Measurements from ENCODE around the gene YIF1A. TPM values are rescaled to one million over a fixed set of nuclear protein-coding genes. Genes with fewer than 3 reads are reported as not detected.
"Not testable (repeated sequence)": the region's sequence is repeated elsewhere in the genome, so short reads cannot be mapped to it uniquely, and the experiment has no call there.

Gene YIF1A
- total RNA-seq, 2 donors from 2014 or later = 42.9 to 50.8 TPM

DNA sequence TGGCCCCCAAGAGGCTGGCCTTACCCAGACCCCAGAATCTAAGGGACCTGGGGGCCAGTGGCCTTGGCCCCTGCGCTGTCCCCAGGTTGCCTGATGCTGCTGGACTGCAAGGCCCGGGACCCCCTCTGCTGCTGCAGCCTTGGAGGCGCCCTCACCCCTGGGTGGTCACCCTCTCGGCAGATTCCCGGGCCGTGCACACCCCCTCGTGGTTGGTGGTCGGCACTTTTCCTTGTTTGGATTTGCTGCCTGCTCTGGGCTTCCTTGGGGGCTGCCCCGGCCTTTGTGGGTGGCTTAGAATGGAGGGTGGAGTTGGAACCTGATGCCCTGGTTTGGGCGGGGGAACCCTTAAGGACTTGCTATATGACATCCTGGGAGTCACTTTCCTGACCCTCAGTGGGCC lies 42.0 kb upstream of the YIF1A start:
- H3K4me1 Mint-ChIP-seq (ENCODE audit: low read depth) = peaks cover 36% of the 10 kb centered on the region
- H3K36me3 Mint-ChIP-seq (ENCODE audit: insufficient read depth in 2 of 2) = no peaks in the 10 kb centered on the region
- no peaks in the 10 kb centered on the region for H3K9me3 Mint-ChIP-seq
- DNase-seq (no peak), ATAC-seq (replicated peaks in 1 of 2) (no peak)
- no peak overlapping the region for H3K27ac Mint-ChIP-seq
- H3K27me3 Mint-ChIP-seq (ENCODE audit: low read depth) = no peaks in the 10 kb centered on the region
- H3K4me3 Mint-ChIP-seq = no peak overlapping the region

DNA sequence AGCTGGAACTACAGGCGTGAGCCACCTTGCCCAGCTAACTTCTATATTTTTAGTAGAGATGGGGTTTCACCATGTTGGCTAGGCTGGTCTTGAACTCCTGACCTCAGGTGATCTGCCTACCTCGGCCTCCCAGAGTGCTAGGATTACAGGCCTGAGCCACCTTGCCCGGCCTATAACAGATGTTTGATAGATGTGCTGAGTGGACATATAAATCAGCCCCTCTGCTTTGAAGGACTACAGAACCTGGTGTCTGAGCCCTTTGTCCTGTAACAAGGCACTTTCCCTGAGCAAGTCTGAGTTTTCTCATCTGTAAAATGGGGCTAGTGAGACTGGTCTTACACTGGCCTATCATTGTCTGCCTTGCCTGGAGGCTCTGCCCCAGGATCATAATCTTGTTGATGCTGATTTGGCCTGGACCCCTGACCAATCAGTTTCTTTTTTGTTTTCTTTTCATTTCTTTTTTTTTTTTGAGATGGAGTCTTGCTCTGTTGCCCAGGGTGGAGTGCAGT lies 40.3 kb upstream of the YIF1A start:
- no peaks in the 10 kb centered on the region for H3K9me3 Mint-ChIP-seq
- peaks cover 39% of the 10 kb centered on the region for H3K4me1 Mint-ChIP-seq (ENCODE audit: low read depth)
- no peak overlapping the region for H3K27ac Mint-ChIP-seq
- no peaks in the 10 kb centered on the region for H3K36me3 Mint-ChIP-seq (ENCODE audit: insufficient read depth in 2 of 2)
- no peak for DNase-seq
- no peak overlapping the region for H3K4me3 Mint-ChIP-seq
- no peak for ATAC-seq (replicated peaks in 1 of 2)
- H3K27me3 Mint-ChIP-seq (ENCODE audit: low read depth) = no peaks in the 10 kb centered on the region

DNA sequence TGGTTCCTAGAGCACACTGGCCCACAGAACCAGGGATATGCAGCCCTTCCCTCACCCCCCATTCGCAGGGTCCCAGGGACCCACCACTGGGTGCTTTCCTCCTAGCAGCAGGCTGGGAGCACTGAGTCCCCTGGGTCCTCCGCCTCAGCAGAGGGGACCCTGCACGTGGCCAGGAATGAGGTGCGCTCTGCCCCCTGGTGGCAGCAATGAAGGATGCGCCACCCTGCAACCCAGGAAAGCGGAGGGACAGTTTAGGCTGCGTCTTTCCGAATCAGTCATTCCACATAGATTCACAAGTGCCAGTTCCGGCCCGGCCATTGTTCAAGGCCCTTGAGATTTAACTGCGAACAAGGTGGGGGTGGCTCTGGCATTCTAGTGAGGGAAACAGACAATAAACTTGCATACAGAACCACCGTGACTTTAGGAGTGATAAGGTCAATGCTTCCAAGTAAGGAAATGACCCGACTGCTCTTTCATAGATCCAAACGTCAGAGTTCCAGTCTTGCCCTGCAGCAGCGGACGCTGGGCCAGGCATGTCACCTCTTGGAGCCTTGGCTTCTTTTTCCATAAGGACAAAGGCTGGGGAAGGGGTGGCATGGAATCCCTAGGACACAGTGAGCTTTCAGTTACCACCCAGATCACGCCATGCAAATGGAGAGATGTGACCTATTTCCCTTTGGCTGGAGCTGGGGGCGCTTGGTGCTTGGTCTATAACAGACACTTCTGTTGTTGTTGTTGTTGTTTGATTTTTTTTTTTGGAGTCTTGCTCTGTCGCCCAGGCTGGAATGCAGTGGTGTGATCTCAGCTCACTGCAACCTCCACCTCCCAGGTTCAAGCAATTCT lies 39.6 kb upstream of the YIF1A start:
- ATAC-seq (replicated peaks in 1 of 2) = peak; percentile 88 to 89
- Mint-ChIP-seq H3K9me3 (no peaks in the 10 kb centered on the region), H3K27ac (no peak overlapping the region), H3K4me3 (peak overlapping the region; percentile 56 to 60), H3K36me3 (ENCODE audit: insufficient read depth in 2 of 2) (no peaks in the 10 kb centered on the region), H3K4me1 (ENCODE audit: low read depth) (peaks cover 44% of the 10 kb centered on the region), H3K27me3 (ENCODE audit: low read depth) (no peaks in the 10 kb centered on the region)
- DNase-seq = peak; percentile 82 to 87

GRCh38 chr11:66328031-66328301 lies 39.0 kb upstream of the YIF1A start:
- peak; percentile 32 to 47 for ATAC-seq (replicated peaks in 1 of 2)
- no peaks in the 10 kb centered on the region for H3K27me3 Mint-ChIP-seq (ENCODE audit: low read depth)
- DNase-seq = no peak
- H3K36me3 Mint-ChIP-seq (ENCODE audit: insufficient read depth in 2 of 2) = no peaks in the 10 kb centered on the region
- no peak overlapping the region for H3K27ac Mint-ChIP-seq
- H3K9me3 Mint-ChIP-seq = no peaks in the 10 kb centered on the region
- peaks cover 44% of the 10 kb centered on the region for H3K4me1 Mint-ChIP-seq (ENCODE audit: low read depth)
- no peak overlapping the region for H3K4me3 Mint-ChIP-seq

DNA sequence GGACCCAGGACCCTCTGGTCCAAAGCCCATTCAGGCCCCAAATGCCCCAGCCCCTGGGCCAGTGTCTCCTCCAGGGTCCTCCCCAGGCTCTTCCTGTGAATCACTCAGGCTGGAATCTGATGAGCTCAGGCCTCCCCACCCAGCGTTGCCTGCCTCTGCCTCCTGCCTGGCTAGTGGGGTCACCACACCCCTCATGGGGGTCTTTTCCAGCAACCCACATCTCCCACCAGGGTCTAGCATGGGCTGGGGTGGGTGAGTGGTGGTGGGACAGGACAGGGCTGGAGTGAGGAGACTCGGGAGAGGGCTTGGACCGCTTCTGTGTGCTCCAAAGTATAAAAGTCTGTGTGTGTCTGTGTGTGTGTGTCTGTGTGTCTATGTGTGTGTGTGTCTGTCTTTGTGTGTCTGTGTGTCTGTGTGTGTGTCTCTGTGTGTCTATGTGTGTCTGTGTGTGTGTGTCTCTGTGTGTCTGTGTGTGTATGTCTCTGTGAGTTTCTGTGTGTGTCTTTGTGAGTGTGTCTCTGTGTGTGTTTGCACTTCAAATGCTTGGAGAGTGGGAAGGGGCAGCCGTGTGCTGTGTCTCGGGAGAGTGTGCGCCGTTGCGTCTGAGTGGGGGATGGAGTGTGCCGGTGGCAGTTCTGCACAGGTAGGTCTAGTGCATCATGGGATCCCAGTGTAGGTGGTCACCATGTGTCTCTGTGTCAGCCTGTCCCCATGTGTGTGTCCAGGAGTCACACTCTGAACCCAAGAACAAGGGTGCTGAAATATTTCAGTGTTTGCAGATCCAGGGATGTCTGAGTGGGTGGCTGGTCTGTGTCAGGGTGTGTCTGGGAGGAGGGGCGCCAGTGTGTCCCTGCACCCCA lies 38.5 kb upstream of the YIF1A start:
- peak overlapping the region in 1 of 2 donors; percentile 0 for H3K4me3 Mint-ChIP-seq
- peaks cover 44% of the 10 kb centered on the region for H3K4me1 Mint-ChIP-seq (ENCODE audit: low read depth)
- H3K27ac Mint-ChIP-seq = peak overlapping the region; percentile 3
- H3K36me3 Mint-ChIP-seq (ENCODE audit: insufficient read depth in 2 of 2) = no peaks in the 10 kb centered on the region
- DNase-seq (no peak), ATAC-seq (replicated peaks in 1 of 2) (no peak)
- H3K27me3 Mint-ChIP-seq (ENCODE audit: low read depth) = no peaks in the 10 kb centered on the region
- H3K9me3 Mint-ChIP-seq = no peaks in the 10 kb centered on the region

GRCh38 chr11:66326261-66327111 lies 37.5 kb upstream of the YIF1A start:
- Mint-ChIP-seq H3K27me3 (ENCODE audit: low read depth) (no peaks in the 10 kb centered on the region), H3K4me3 (peak overlapping the region in 1 of 2 donors; percentile 50), H3K27ac (no peak overlapping the region), H3K4me1 (ENCODE audit: low read depth) (peaks cover 44% of the 10 kb centered on the region), H3K36me3 (ENCODE audit: insufficient read depth in 2 of 2) (no peaks in the 10 kb centered on the region), H3K9me3 (no peaks in the 10 kb centered on the region)
- DNase-seq = peak in 1 of 2 donors; percentile 34
- ATAC-seq (replicated peaks in 1 of 2) = peak; percentile 16 to 22

- peaks cover 0 to 1% of the 10 kb centered on the region in 2 donors for H3K36me3 Mint-ChIP-seq (ENCODE audit: insufficient read depth in 2 of 2)
- H3K4me3 Mint-ChIP-seq = no peak overlapping the region
- H3K27ac Mint-ChIP-seq = no peak overlapping the region
- peaks cover 44% of the 10 kb centered on the region for H3K4me1 Mint-ChIP-seq (ENCODE audit: low read depth)
- no peaks in the 10 kb centered on the region for H3K27me3 Mint-ChIP-seq (ENCODE audit: low read depth)
- peaks cover 0 to 1% of the 10 kb centered on the region in 2 donors for H3K9me3 Mint-ChIP-seq
- ATAC-seq (replicated peaks in 1 of 2) (no peak), DNase-seq (no peak)
Measured at GRCh38 chr11:66325263-66325671, 36.3 kb upstream of the YIF1A start.

- Mint-ChIP-seq H3K4me3 (no peak overlapping the region), H3K27me3 (ENCODE audit: low read depth) (no peaks in the 10 kb centered on the region), H3K9me3 (peaks cover 0 to 2% of the 10 kb centered on the region in 2 donors), H3K27ac (no peak overlapping the region), H3K36me3 (ENCODE audit: insufficient read depth in 2 of 2) (peaks cover 0 to 2% of the 10 kb centered on the region in 2 donors), H3K4me1 (ENCODE audit: low read depth) (peaks cover 44% of the 10 kb centered on the region)
- DNase-seq (no peak), ATAC-seq (replicated peaks in 1 of 2) (no peak)
Measured at GRCh38 chr11:66324664-66325063, 35.7 kb upstream of the YIF1A start.

GRCh38 chr11:66323684-66324083 lies 34.7 kb upstream of the YIF1A start:
- Mint-ChIP-seq H3K27ac (no peak overlapping the region), H3K4me3 (no peak overlapping the region), H3K9me3 (peaks cover 0 to 2% of the 10 kb centered on the region in 2 donors), H3K4me1 (ENCODE audit: low read depth) (peaks cover 48% of the 10 kb centered on the region), H3K36me3 (ENCODE audit: insufficient read depth in 2 of 2) (peaks cover 0 to 2% of the 10 kb centered on the region in 2 donors), H3K27me3 (ENCODE audit: low read depth) (no peaks in the 10 kb centered on the region)
- DNase-seq = no peak
- ATAC-seq (replicated peaks in 1 of 2) = no peak

DNA sequence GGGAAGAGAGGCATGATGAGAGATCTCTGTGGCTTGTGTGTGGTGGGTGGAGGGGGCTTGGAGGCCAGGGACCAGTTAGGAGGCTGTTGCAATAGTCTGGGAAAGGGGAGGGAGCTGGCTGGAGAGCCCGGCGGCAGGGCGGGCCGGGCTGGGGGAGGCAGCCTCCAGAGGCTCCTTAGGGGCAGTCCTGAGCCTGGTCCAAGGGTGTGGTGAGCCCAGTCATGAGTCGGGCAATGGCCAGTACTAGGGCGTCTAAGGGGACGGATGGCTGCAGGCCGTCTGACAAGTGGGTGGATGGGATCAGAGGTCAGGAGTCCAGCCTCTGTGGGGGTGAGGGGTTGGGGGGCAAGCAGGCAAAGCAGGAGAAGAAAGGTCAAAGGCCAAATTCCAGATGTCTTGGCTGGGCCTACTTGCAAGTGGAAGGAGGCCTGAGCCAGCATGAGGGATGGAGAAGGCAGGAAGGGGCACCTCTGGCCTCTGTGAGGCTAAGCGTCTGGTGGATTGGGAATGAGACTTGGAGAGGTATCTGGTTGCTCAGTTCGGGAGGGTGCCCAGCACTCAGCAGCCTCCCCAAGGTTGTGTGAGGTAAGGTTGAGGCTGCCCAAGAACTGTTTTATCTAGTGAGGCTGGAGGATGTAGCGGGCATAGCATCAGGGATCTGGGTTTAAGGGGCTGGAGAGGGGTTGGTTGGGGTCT lies 33.9 kb upstream of the YIF1A start:
- Mint-ChIP-seq H3K4me1 (ENCODE audit: low read depth) (peaks cover 48% of the 10 kb centered on the region), H3K9me3 (peaks cover 0 to 2% of the 10 kb centered on the region in 2 donors), H3K27ac (no peak overlapping the region), H3K36me3 (ENCODE audit: insufficient read depth in 2 of 2) (peaks cover 0 to 2% of the 10 kb centered on the region in 2 donors), H3K4me3 (no peak overlapping the region), H3K27me3 (ENCODE audit: low read depth) (no peaks in the 10 kb centered on the region)
- ATAC-seq (replicated peaks in 1 of 2) (no peak), DNase-seq (no peak)

GRCh38 chr11:66321606-66322005 lies 32.7 kb upstream of the YIF1A start:
- Mint-ChIP-seq H3K27ac (no peak overlapping the region), H3K4me3 (no peak overlapping the region), H3K27me3 (ENCODE audit: low read depth) (no peaks in the 10 kb centered on the region), H3K36me3 (ENCODE audit: insufficient read depth in 2 of 2) (peaks cover 0 to 2% of the 10 kb centered on the region in 2 donors), H3K9me3 (peaks cover 0 to 2% of the 10 kb centered on the region in 2 donors), H3K4me1 (ENCODE audit: low read depth) (peaks cover 46% of the 10 kb centered on the region)
- no peak for DNase-seq
- ATAC-seq (replicated peaks in 1 of 2) = no peak

DNA sequence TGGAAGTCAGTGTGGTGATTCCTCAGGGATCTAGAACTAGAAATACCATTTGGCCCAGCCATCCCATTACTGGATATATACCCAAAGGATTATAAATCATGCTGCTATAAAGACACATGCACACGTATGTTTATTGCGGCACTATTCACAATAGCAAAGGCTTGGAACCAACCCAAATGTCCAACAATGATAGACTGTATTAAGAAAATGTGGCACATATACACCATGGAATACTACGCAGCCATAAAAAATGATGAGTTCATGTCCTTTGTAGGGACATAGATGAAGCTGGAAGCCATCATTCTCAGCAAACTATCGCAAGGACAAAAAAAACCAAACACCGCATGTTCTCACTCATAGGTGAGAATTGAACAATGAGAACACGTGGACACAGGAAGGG lies 31.8 kb upstream of the YIF1A start:
- not testable (repeated sequence) for H3K9me3 Mint-ChIP-seq

More for the DNA sequence above, 31.8 kb upstream of the YIF1A start:
- peaks cover 43% of the 10 kb centered on the region for H3K4me1 Mint-ChIP-seq (ENCODE audit: low read depth)
- not testable (repeated sequence) for H3K4me3 Mint-ChIP-seq; ATAC-seq (replicated peaks in 1 of 2); H3K36me3 Mint-ChIP-seq (ENCODE audit: insufficient read depth in 2 of 2); H3K27me3 Mint-ChIP-seq (ENCODE audit: low read depth); H3K27ac Mint-ChIP-seq; DNase-seq

Measured in activated T-cell treated with anti-CD3 and anti-CD28 coated beads, Interleukin-2, amount 50 U/mL, for 72 hours (primary cell).